ENCODE data around the gene OR13J1.

Gene OR13J1

DNA sequence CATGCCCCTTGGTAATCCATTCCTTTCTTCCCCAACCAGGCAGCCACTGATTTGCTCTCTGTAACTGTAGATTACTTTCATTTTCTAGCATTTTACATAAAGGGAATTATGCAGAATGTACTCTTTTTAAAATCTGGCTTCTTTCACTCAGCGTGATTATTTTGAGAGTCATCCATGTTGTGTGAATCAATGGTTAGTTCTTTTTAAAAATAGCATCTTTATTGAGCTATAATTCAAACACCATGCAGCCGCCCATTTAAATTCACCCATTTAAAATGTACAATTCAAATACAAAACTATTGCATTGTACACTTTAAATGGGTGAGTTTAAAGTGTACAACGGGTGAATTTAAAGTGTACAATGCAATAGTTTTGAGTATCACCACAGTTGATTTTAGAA is 2.3 kb upstream of the OR13J1 start:
- H3K4me1 ChIP-seq (ENCODE audit: control insufficient read depth, insufficient read depth, low read length, poor library complexity, severe bottlenecking), result no peaks in the 10 kb centered on the region
- H3K36me3 ChIP-seq (ENCODE audit: control insufficient read depth, insufficient read depth, low read length), result no peaks in the 10 kb centered on the region
- peaks cover 5% of the 10 kb centered on the region for H3K9me3 ChIP-seq (ENCODE audit: control insufficient read depth, low read length)
- H3K27ac ChIP-seq (ENCODE audit: low read depth, low read length, severe bottlenecking), result no peak overlapping the region
- H3K4me3 ChIP-seq (ENCODE audit: extremely low read depth, insufficient read depth, low read length, poor library complexity, severe bottlenecking), result no peak overlapping the region
- no CpG with 5 or more reads among the region's 3 CpGs for WGBS, 2 experiments (ENCODE audit: insufficient coverage in 2 of 2)

- Histone ChIP-seq H3K4me1 (ENCODE audit: control insufficient read depth, insufficient read depth, low read length, poor library complexity, severe bottlenecking) (no peaks in the 10 kb centered on the region), H3K27ac (ENCODE audit: low read depth, low read length, severe bottlenecking) (no peak overlapping the region), H3K9me3 (ENCODE audit: control insufficient read depth, low read length) (peaks cover 5% of the 10 kb centered on the region), H3K4me3 (ENCODE audit: extremely low read depth, insufficient read depth, low read length, poor library complexity, severe bottlenecking) (no peak overlapping the region), H3K36me3 (ENCODE audit: control insufficient read depth, insufficient read depth, low read length) (no peaks in the 10 kb centered on the region)
- 64 to 65% methylated on average over 2 of the region's 3 CpGs for WGBS, 2 experiments (ENCODE audit: insufficient coverage in 2 of 2)
Observed at GRCh38 chr9:35871545-35871944, 1.3 kb upstream of the OR13J1 start.

DNA sequence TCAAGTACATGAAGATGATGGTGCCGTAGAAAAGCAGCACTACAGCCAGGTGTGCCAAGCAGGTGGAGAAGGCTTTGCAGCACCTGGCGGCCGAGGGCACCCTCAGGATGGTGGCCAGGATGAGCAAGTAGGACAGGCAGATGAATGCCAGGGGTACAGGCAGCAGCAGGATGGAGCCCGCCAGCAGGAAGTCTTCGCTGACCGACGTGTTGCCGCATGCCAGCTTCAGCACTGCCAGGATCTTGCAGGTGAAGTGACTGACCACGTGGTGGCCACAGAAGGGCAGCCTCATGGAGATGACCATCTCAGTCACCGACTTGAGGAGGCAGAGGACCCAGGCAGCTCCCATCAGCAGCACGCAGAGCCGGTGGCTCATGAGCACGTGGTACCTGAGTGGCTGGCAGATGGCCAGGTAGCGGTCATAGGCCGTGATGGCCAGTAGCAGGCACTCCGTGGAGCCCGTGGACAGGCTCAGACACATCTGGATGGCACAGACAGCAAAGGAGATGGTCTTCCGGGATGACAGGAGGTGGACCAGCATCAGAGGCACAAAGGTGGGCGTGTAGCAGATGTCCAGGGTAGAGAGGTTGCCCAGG is 482 bp downstream of the OR13J1 start:
- H3K4me3 ChIP-seq (ENCODE audit: extremely low read depth, insufficient read depth, low read length, poor library complexity, severe bottlenecking), result no peak overlapping the region
- no peaks in the 10 kb centered on the region for H3K4me1 ChIP-seq (ENCODE audit: control insufficient read depth, insufficient read depth, low read length, poor library complexity, severe bottlenecking)
- WGBS, 2 experiments (ENCODE audit: insufficient coverage in 2 of 2), result 93 to 96% methylated on average over 19 of the region's 19 CpGs

GRCh38 chr9:35868933-35869332 is 1.3 kb downstream of the OR13J1 start:
- H3K4me3 ChIP-seq (ENCODE audit: extremely low read depth, insufficient read depth, low read length, poor library complexity, severe bottlenecking), result no peak overlapping the region
- no peaks in the 10 kb centered on the region for H3K36me3 ChIP-seq (ENCODE audit: control insufficient read depth, insufficient read depth, low read length)

More for the DNA sequence above, 482 bp downstream of the OR13J1 start:
- no peak overlapping the region for H3K27ac ChIP-seq (ENCODE audit: low read depth, low read length, severe bottlenecking)
- no peaks in the 10 kb centered on the region for H3K9me3 ChIP-seq (ENCODE audit: control insufficient read depth, low read length)
- no peaks in the 10 kb centered on the region for H3K36me3 ChIP-seq (ENCODE audit: control insufficient read depth, insufficient read depth, low read length)

DNA sequence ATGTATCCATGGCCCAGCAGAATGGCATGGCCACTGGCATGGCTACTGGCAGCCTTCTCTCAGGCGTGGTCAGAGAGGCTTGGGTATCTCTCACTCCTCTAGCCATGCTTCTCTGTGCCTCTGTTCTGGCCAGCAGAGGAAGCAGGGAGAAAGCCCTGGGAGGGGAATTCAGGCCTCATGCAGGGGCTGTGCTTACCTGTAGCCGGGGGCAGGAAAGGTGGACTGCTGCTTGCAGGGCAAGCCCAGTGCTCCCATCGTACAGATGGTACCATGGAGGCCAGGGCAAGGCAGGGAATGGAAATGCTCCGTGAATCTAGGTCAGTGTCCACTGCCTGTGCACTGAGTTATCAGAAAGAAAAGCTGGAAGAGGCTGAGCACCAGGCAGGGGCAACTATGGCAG is 2.7 kb downstream of the OR13J1 start:
- 87 to 93% methylated on average over 4 of the region's 4 CpGs for WGBS, 2 experiments (ENCODE audit: insufficient coverage in 2 of 2)
- H3K4me1 ChIP-seq (ENCODE audit: control insufficient read depth, insufficient read depth, low read length, poor library complexity, severe bottlenecking), result no peaks in the 10 kb centered on the region
- H3K36me3 ChIP-seq (ENCODE audit: control insufficient read depth, insufficient read depth, low read length), result no peaks in the 10 kb centered on the region
- H3K9me3 ChIP-seq (ENCODE audit: control insufficient read depth, low read length), result no peaks in the 10 kb centered on the region
- no peak overlapping the region for H3K27ac ChIP-seq (ENCODE audit: low read depth, low read length, severe bottlenecking)
- no peak overlapping the region for H3K4me3 ChIP-seq (ENCODE audit: extremely low read depth, insufficient read depth, low read length, poor library complexity, severe bottlenecking)

More at GRCh38 chr9:35868933-35869332, 1.3 kb downstream of the OR13J1 start:
- 25% methylated on average over 1 of the region's 2 CpGs; no CpG with 5 or more reads in 1 of the 2 experiments for WGBS, 2 experiments (ENCODE audit: insufficient coverage in 2 of 2)
- no peak overlapping the region for H3K27ac ChIP-seq (ENCODE audit: low read depth, low read length, severe bottlenecking)
- no peaks in the 10 kb centered on the region for H3K4me1 ChIP-seq (ENCODE audit: control insufficient read depth, insufficient read depth, low read length, poor library complexity, severe bottlenecking)
- H3K9me3 ChIP-seq (ENCODE audit: control insufficient read depth, low read length), result no peaks in the 10 kb centered on the region

- 83 to 85% methylated on average over 6 of the region's 8 CpGs for WGBS, 2 experiments (ENCODE audit: insufficient coverage in 2 of 2)
- Histone ChIP-seq H3K4me1 (ENCODE audit: control insufficient read depth, insufficient read depth, low read length, poor library complexity, severe bottlenecking) (no peaks in the 10 kb centered on the region), H3K27ac (ENCODE audit: low read depth, low read length, severe bottlenecking) (no peak overlapping the region), H3K4me3 (ENCODE audit: extremely low read depth, insufficient read depth, low read length, poor library complexity, severe bottlenecking) (no peak overlapping the region), H3K9me3 (ENCODE audit: control insufficient read depth, low read length) (no peaks in the 10 kb centered on the region), H3K36me3 (ENCODE audit: control insufficient read depth, insufficient read depth, low read length) (no peaks in the 10 kb centered on the region)
Observed at GRCh38 chr9:35864695-35865255, 5.4 kb downstream of the OR13J1 start.

GRCh38 chr9:35863583-35863982 is 6.6 kb downstream of the OR13J1 start:
- Histone ChIP-seq H3K36me3 (ENCODE audit: control insufficient read depth, insufficient read depth, low read length) (no peaks in the 10 kb centered on the region), H3K4me3 (ENCODE audit: extremely low read depth, insufficient read depth, low read length, poor library complexity, severe bottlenecking) (no peak overlapping the region), H3K9me3 (ENCODE audit: control insufficient read depth, low read length) (no peaks in the 10 kb centered on the region), H3K4me1 (ENCODE audit: control insufficient read depth, insufficient read depth, low read length, poor library complexity, severe bottlenecking) (no peaks in the 10 kb centered on the region), H3K27ac (ENCODE audit: low read depth, low read length, severe bottlenecking) (no peak overlapping the region)
- WGBS, 2 experiments (ENCODE audit: insufficient coverage in 2 of 2), result 75 to 77% methylated on average over 7 to 8 of the region's 8 CpGs

- H3K4me1 ChIP-seq (ENCODE audit: control insufficient read depth, insufficient read depth, low read length, poor library complexity, severe bottlenecking), result no peaks in the 10 kb centered on the region
- no peak overlapping the region for H3K4me3 ChIP-seq (ENCODE audit: extremely low read depth, insufficient read depth, low read length, poor library complexity, severe bottlenecking)
- WGBS, 2 experiments (ENCODE audit: insufficient coverage in 2 of 2), result 88 to 97% methylated on average over 4 of the region's 4 CpGs
- no peaks in the 10 kb centered on the region for H3K9me3 ChIP-seq (ENCODE audit: control insufficient read depth, low read length)
- no peaks in the 10 kb centered on the region for H3K36me3 ChIP-seq (ENCODE audit: control insufficient read depth, insufficient read depth, low read length)
- no peak overlapping the region for H3K27ac ChIP-seq (ENCODE audit: low read depth, low read length, severe bottlenecking)
Observed at GRCh38 chr9:35862328-35862727, 7.9 kb downstream of the OR13J1 start.

DNA sequence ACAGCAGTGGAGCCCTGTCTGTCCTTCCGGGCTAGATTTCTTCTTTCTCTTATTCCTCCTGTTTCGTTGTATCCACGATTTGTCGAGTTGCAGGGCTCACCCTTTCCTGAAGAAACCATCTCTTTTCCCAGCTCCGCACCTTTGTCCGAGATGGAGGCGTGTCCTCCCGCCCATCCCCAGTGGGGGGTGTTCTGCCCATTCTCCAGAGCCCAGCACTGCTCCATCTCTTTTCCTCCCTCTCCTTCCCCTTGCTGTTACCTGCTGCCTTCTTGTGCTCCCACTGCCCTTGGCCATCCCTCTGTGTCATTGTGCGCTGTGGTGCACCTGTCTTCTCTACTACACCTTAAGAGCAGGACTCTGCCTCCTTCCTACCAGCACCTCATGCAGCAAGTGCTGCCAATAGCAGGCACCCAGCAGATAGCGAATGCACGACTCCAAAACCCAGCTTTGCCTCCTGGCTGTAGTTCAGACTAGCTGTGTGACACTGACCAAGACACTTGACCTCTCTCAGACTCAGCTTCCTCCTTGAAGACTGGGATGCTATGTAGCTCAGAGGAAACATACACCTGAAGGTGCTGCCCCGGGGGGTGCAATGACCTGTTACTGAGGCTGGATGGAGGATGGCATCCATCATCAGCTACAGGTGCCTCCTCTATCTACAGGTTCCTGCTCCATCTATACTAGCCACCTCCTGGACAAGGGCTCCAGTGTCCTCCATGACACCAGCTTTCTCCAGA is 8.9 kb downstream of the OR13J1 start:
- Histone ChIP-seq H3K27ac (ENCODE audit: low read depth, low read length, severe bottlenecking) (no peak overlapping the region), H3K4me1 (ENCODE audit: control insufficient read depth, insufficient read depth, low read length, poor library complexity, severe bottlenecking) (no peaks in the 10 kb centered on the region), H3K36me3 (ENCODE audit: control insufficient read depth, insufficient read depth, low read length) (no peaks in the 10 kb centered on the region), H3K4me3 (ENCODE audit: extremely low read depth, insufficient read depth, low read length, poor library complexity, severe bottlenecking) (no peak overlapping the region), H3K9me3 (ENCODE audit: control insufficient read depth, low read length) (no peaks in the 10 kb centered on the region)
- 67 to 81% methylated on average over 10 to 12 of the region's 12 CpGs for WGBS, 2 experiments (ENCODE audit: insufficient coverage in 2 of 2)

DNA sequence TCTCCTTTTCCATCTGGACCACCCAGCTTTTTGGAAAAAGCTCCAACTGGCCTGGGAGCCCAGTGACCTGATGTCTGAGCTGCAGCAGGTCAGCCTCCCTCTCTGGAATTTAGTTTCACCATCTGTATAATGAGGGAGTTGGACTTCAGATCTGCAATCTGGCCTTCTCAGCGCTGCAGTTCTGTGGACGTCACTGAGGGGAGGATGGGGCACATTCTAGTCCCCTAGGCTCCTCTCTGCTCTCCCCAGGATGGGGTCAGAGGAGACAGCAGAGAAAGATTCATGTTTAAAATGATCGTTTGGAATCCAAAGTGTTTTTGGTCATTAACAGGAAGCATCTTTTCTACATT is 10.2 kb downstream of the OR13J1 start:
- Histone ChIP-seq H3K36me3 (ENCODE audit: control insufficient read depth, insufficient read depth, low read length) (no peaks in the 10 kb centered on the region), H3K9me3 (ENCODE audit: control insufficient read depth, low read length) (no peaks in the 10 kb centered on the region), H3K27ac (ENCODE audit: low read depth, low read length, severe bottlenecking) (no peak overlapping the region), H3K4me1 (ENCODE audit: control insufficient read depth, insufficient read depth, low read length, poor library complexity, severe bottlenecking) (no peaks in the 10 kb centered on the region), H3K4me3 (ENCODE audit: extremely low read depth, insufficient read depth, low read length, poor library complexity, severe bottlenecking) (no peak overlapping the region)
- 67 to 85% methylated on average over 2 of the region's 3 CpGs for WGBS, 2 experiments (ENCODE audit: insufficient coverage in 2 of 2)

All from mesodermal cell (in vitro differentiated cells).